Spleen (tissue), 11 donors: ENCODE measurements around the gene JCAD. TPM values are rescaled to one million over a fixed set of nuclear protein-coding genes. Genes with fewer than 3 reads are reported as not detected.
"Not testable (repeated sequence)": the region's sequence is repeated elsewhere in the genome, so short reads cannot be mapped to it uniquely, and the experiment has no call there.

Experiments
- DNase-seq: peaks from one replicate; pipeline ENCODE4 v3.0.0-alpha.2; 2020
- H3K27ac ChIP-seq, 8 donors: fragments of 200-600 bp; sonication (generic) in 7 of 8; 1 replicate in 4 of 8; 2 replicates in 4 of 8; pipeline versions ENCODE4 v1.5.0 to v1.8.0; 2016 to 2021; ENCODE audit warnings: inconsistent platforms in 4 of 8, mild to moderate bottlenecking in 4 of 8, moderate library complexity in 1 of 8
- H3K27me3 ChIP-seq, 7 donors: fragments of 200-600 bp; sonication (generic) in 6 of 7; replicated peaks in 1 of 7; 1 replicate in 4 of 7; 2 replicates in 3 of 7; pipeline versions ENCODE4 v1.5.0 to v1.8.0; 2016 to 2021; ENCODE audit warnings: inconsistent platforms in 3 of 7, mild to moderate bottlenecking in 1 of 7
- H3K36me3 ChIP-seq, 6 donors: fragments of 200-600 bp; sonication (generic) in 5 of 6; 1 replicate in 4 of 6; 2 replicates in 2 of 6; pipeline versions ENCODE4 v1.5.0 to v1.8.0; 2016 to 2021; ENCODE audit warnings: inconsistent platforms in 2 of 6
- H3K4me1 ChIP-seq, 6 donors: fragments of 200-600 bp; sonication (generic) in 5 of 6; 1 replicate in 3 of 6; 2 replicates in 3 of 6; pipeline versions ENCODE4 v1.5.0 to v1.8.0; 2016 to 2021; ENCODE audit warnings: inconsistent platforms in 3 of 6
- H3K4me3 ChIP-seq, 8 donors: fragments of 200-600 bp; sonication (generic) in 7 of 8; 1 replicate in 4 of 8; 2 replicates in 4 of 8; pipeline versions ENCODE4 v1.5.0 to v1.8.0; 2016 to 2021; ENCODE audit warnings: inconsistent platforms in 4 of 8, mild to moderate bottlenecking in 4 of 8, moderate library complexity in 2 of 8
- H3K9me3 ChIP-seq, 8 donors: fragments of 200-600 bp; sonication (generic) in 7 of 8; 1 replicate in 4 of 8; 2 replicates in 4 of 8; pipeline versions ENCODE4 v1.5.0 to v1.8.0; 2016 to 2021; ENCODE audit warnings: inconsistent platforms in 4 of 8
- CTCF ChIP-seq, 11 experiments: fragments of 200-600 bp in 7 of 11; fragments of 450-650 bp in 4 of 11; sonication (generic) in 4 of 11; IDR thresholded peaks in 8 of 11; conservative IDR thresholded peaks in 3 of 11; 1 replicate in 7 of 11; 2 replicates in 4 of 11; pipeline versions ENCODE4 v1.4.0 to v1.8.0; 2016 to 2021; ENCODE audit warnings: antibody characterized with exemption in 11 of 11, inconsistent platforms in 4 of 11, mild to moderate bottlenecking in 1 of 11
- POLR2A ChIP-seq, 3 donors: fragments of 450-650 bp; IDR thresholded peaks; one replicate each; pipeline ENCODE4 v1.5.1; 2017; ENCODE audit warnings: antibody characterized with exemption in 3 of 3, mild to moderate bottlenecking in 1 of 3
- POLR2AphosphoS5 ChIP-seq, 3 donors: sonication (generic); formaldehyde crosslinking; IDR thresholded peaks; one replicate each; pipeline ENCODE4 v1.5.1; 2017; ENCODE audit warnings: antibody characterized with exemption in 3 of 3
- WGBS, 5 donors: extraction: QIAGEN DNeasy Blood & Tissue Kit in 3 of 5; methylation state at CpG; one replicate each; pipeline versions ENCODE4 v1.1.5 to v1.1.7; 2013 to 2018; 5-methylcytosine and 5-hydroxymethylcytosine counted together
- intact Hi-C: fragments of 100-400 bp; cut with DNase I; formaldehyde crosslinking; loops from one replicate; pipeline ENCODE4 v1.15.0; 2023; ENCODE audit warnings: low total_unique reads
- polyA plus RNA-seq, 3 donors: library from polyadenylated mRNA; stranded (reverse); fragments of 200-250 nt; gene quantifications; one replicate each; pipeline ENCODE4 v1.2.1, GENCODE V29; 2013
- total RNA-seq, 7 donors: library from RNA; depleted of rRNA in 3 of 7; stranded (reverse); fragments of >200 nt in 3 of 7; fragmentation: NEBNext Ultra II Directional in 4 of 7; extraction: Animal tissue kit (Norgen Biotek cat#: 25700) in 4 of 7; gene quantifications; one replicate each; pipeline versions ENCODE4 v1.1.0 to v1.2.1, GENCODE V29; 2016 to 2021
- donor health status: healthy with polysubstance abuse.
- donor health status: DM: no; HTN: no; CAD: no; lungs with moderate emphysema.
- donor health status: DM: no; HTN: no; CAD: no.
- donor health status: Bipolar disorder and iron deficiency.
- donor health status: healthy.
- donor health status: DM: no; HTN: no; CAD: no.
- donor health status: DM: yes; HTN: yes; CAD: no.

The JCAD gene
- total and polyA plus RNA-seq, 10 donors = 0.26 to 5.2 (median 1.8) TPM

- TF ChIP-seq CTCF (IDR thresholded peaks at IDR 0.05 in 8 of 11, conservative IDR thresholded peaks at IDR 0.05 in 3 of 11) = no peak
- no peak for TF ChIP-seq POLR2AphosphoS5 (IDR thresholded peaks at IDR 0.05)
- TF ChIP-seq POLR2A (IDR thresholded peaks at IDR 0.05) = no peak
- 70 to 81% (median 79%) methylated on average over 2 of the region's 2 CpGs for WGBS, 5 donors
- intact Hi-C loops = no loop called here
Observed at GRCh38 chr10:29980084-29980483, 79.3 kb downstream of the JCAD start.

GRCh38 chr10:29979421-29979779, 80.0 kb downstream of the JCAD start:
- H3K4me1 ChIP-seq, H3K4me3 ChIP-seq, H3K27ac ChIP-seq, DNase-seq, H3K36me3 ChIP-seq, H3K27me3 ChIP-seq, intact Hi-C loops: not testable (repeated sequence)
- WGBS, 5 donors = 73 to 100% (median 89%) methylated on average over 2 of the region's 2 CpGs
- H3K9me3 ChIP-seq = peaks cover 0 to 30% (median 19%) of the 10 kb centered on the region in 8 donors

More at GRCh38 chr10:29980084-29980483, 79.3 kb downstream of the JCAD start:
- no peaks in the 10 kb centered on the region for H3K36me3 ChIP-seq
- H3K4me3 ChIP-seq = no peak overlapping the region
- no peak for DNase-seq
- H3K4me1 ChIP-seq = no peaks in the 10 kb centered on the region
- H3K9me3 ChIP-seq = peaks cover 0 to 24% (median 14%) of the 10 kb centered on the region in 8 donors
- no peaks in the 10 kb centered on the region for H3K27me3 ChIP-seq
- no peak overlapping the region for H3K27ac ChIP-seq

- no peak overlapping the region for H3K27ac ChIP-seq
- intact Hi-C loops = no loop called here
- H3K9me3 ChIP-seq = peaks cover 0 to 21% (median 9%) of the 10 kb centered on the region in 8 donors
- 70 to 92% (median 84%) methylated on average over 4 of the region's 4 CpGs for WGBS, 5 donors
- H3K4me3 ChIP-seq = no peak overlapping the region
- no peaks in the 10 kb centered on the region for H3K27me3 ChIP-seq
- no peak for DNase-seq
- no peaks in the 10 kb centered on the region for H3K36me3 ChIP-seq
- TF ChIP-seq POLR2A (IDR thresholded peaks at IDR 0.05) = no peak
- no peak for TF ChIP-seq CTCF (IDR thresholded peaks at IDR 0.05 in 8 of 11, conservative IDR thresholded peaks at IDR 0.05 in 3 of 11)
- no peak for TF ChIP-seq POLR2AphosphoS5 (IDR thresholded peaks at IDR 0.05)
- H3K4me1 ChIP-seq = no peaks in the 10 kb centered on the region
Observed at GRCh38 chr10:29977171-29977570, 82.2 kb downstream of the JCAD start.

GRCh38 chr10:29976134-29976533, 83.3 kb downstream of the JCAD start:
- 66 to 86% (median 74%) methylated on average over 2 of the region's 2 CpGs for WGBS, 5 donors
- H3K27ac ChIP-seq = no peak overlapping the region
- H3K27me3 ChIP-seq = no peaks in the 10 kb centered on the region
- TF ChIP-seq CTCF (IDR thresholded peaks at IDR 0.05 in 8 of 11, conservative IDR thresholded peaks at IDR 0.05 in 3 of 11) (no peak), POLR2AphosphoS5 (IDR thresholded peaks at IDR 0.05) (no peak), POLR2A (IDR thresholded peaks at IDR 0.05) (no peak)
- no peaks in the 10 kb centered on the region for H3K36me3 ChIP-seq
- no peak overlapping the region for H3K4me3 ChIP-seq
- no peak for DNase-seq
- intact Hi-C loops = no loop called here
- H3K4me1 ChIP-seq = no peaks in the 10 kb centered on the region
- H3K9me3 ChIP-seq = peaks cover 0 to 16% (median 9%) of the 10 kb centered on the region in 8 donors

- intact Hi-C loops = no loop called here
- Histone ChIP-seq H3K9me3 (peaks cover 0 to 16% (median 9%) of the 10 kb centered on the region in 8 donors), H3K36me3 (no peaks in the 10 kb centered on the region), H3K4me1 (no peaks in the 10 kb centered on the region), H3K4me3 (no peak overlapping the region), H3K27ac (no peak overlapping the region), H3K27me3 (no peaks in the 10 kb centered on the region)
- TF ChIP-seq CTCF (IDR thresholded peaks at IDR 0.05 in 8 of 11, conservative IDR thresholded peaks at IDR 0.05 in 3 of 11) (no peak), POLR2AphosphoS5 (IDR thresholded peaks at IDR 0.05) (no peak), POLR2A (IDR thresholded peaks at IDR 0.05) (no peak)
- no peak for DNase-seq
- 50 to 88% (median 79%) methylated on average over 3 of the region's 3 CpGs for WGBS, 5 donors
Observed at GRCh38 chr10:29974773-29975172, 84.6 kb downstream of the JCAD start.
